Kidney (tissue), 14 donors: ENCODE measurements around the gene BDH1. TPM values are rescaled to one million over a fixed set of nuclear protein-coding genes. Genes with fewer than 3 reads are reported as not detected.

Experiments used
- DNase-seq, 5 donors: peaks; one replicate each; pipeline ENCODE4 v3.0.0-alpha.2; 2013 to 2020
- FAIRE-seq: peaks from 2 replicates; lab custom pipeline; 2012; peaks lifted over from hg19 to GRCh38; lab: Jason Lieb, UNC
- H3K27ac ChIP-seq, 2 donors: one replicate each; pipeline ENCODE4 v1.7.0; 2013; ENCODE audit warnings: low read depth in 2 of 2, low read length in 2 of 2, inconsistent platforms in 1 of 2
- H3K27me3 ChIP-seq: one replicate; pipeline ENCODE4 v1.7.1; 2013; ENCODE audit warnings: low read length, inconsistent platforms; ENCODE audit not compliant: control insufficient read depth, insufficient read depth
- H3K36me3 ChIP-seq, 3 donors: one replicate each; pipeline versions ENCODE4 v1.7.0 to v1.7.1; 2013; ENCODE audit warnings: low read length in 3 of 3, control low read depth in 1 of 3, inconsistent platforms in 1 of 3; ENCODE audit not compliant: insufficient read depth in 3 of 3, control insufficient read depth in 2 of 3
- H3K4me1 ChIP-seq, 3 donors: one replicate each; pipeline versions ENCODE4 v1.7.0 to v1.7.1; 2013; ENCODE audit warnings: low read length in 3 of 3, inconsistent platforms in 1 of 3, low read depth in 1 of 3; ENCODE audit not compliant: control insufficient read depth in 2 of 3, insufficient read depth in 2 of 3
- H3K4me3 ChIP-seq, 3 donors: one replicate each; pipeline versions ENCODE4 v1.7.0 to v1.8.1; 2013; ENCODE audit warnings: low read length in 3 of 3, control low read depth in 1 of 3, inconsistent platforms in 1 of 3
- H3K9ac ChIP-seq, 3 donors: one replicate each; pipeline versions ENCODE4 v1.7.0 to v1.7.1; 2013; ENCODE audit warnings: low read length in 3 of 3, control low read depth in 1 of 3, inconsistent platforms in 1 of 3
- H3K9me3 ChIP-seq, 3 donors: one replicate each; pipeline versions ENCODE4 v1.7.0 to v1.7.1; 2013; ENCODE audit warnings: low read length in 3 of 3, control low read depth in 1 of 3, inconsistent platforms in 1 of 3; ENCODE audit not compliant: control insufficient read depth in 2 of 3, insufficient read depth in 1 of 3
- CTCF ChIP-seq: IDR thresholded peaks from 3 replicates; pipeline ENCODE4 v1.5.1; 2012; ENCODE audit warnings: mild to moderate bottlenecking, moderate library complexity, borderline replicate concordance; ENCODE audit not compliant: insufficient read depth; ENCODE audit errors: extremely low read depth
- intact Hi-C: fragments of 100-400 bp; cut with DNase I; formaldehyde crosslinking; loops from one replicate; pipeline ENCODE4 v1.11.1; 2022
- polyA plus RNA-seq: library from polyadenylated mRNA; stranded (reverse); fragments of 350-450 nt; fragmentation: Illumina TruSeq; extraction: RNeasy Lipid Tissue Mini Kit (QIAGEN cat#74804); gene quantifications from one replicate; pipeline ENCODE4 v1.2.3, GENCODE V29; 2014; ENCODE audit warnings: low read depth, low replicate concordance; ENCODE audit not compliant: insufficient read depth
- total RNA-seq: library from RNA; stranded (reverse); fragmentation: NEBNext Ultra II Directional; extraction: Animal tissue kit (Norgen Biotek cat#: 25700); gene quantifications from one replicate; pipeline ENCODE4 v1.2.1, GENCODE V29; 2021
- donor health status: control.
- donor health status: control.
- donor health status: control.
- donor health status: control.
- donor health status: control.
- donor health status: DM: yes; HTN: yes; CAD: no.
- donor health status: Normal renal cell carcinoma (clear cell type).

The BDH1 gene
- total and polyA plus RNA-seq, 2 donors from 2014 or later, result 21.2 to 49.6 TPM

GRCh38 chr3:197508051-197508451 is 47.7 kb downstream of the BDH1 start:
- no peak for TF ChIP-seq CTCF
- intact Hi-C loops, result loop anchor here (10.0 kb wide), 1 partner anchor 233 kb away; no protein-coding TSS in a partner anchor
- H3K9me3 ChIP-seq, result no peaks in the 10 kb centered on the region
- H3K27me3 ChIP-seq, result no peaks in the 10 kb centered on the region
- no peak overlapping the region for H3K4me3 ChIP-seq
- peaks cover 0 to 3% (median 2%) of the 10 kb centered on the region in 3 donors for H3K36me3 ChIP-seq
- no peak for FAIRE-seq
- no peak for DNase-seq
- no peaks in the 10 kb centered on the region for H3K4me1 ChIP-seq
- no peak overlapping the region for H3K9ac ChIP-seq
- no peak overlapping the region for H3K27ac ChIP-seq

- FAIRE-seq, result no peak
- Histone ChIP-seq H3K9me3 (no peaks in the 10 kb centered on the region), H3K9ac (no peak overlapping the region), H3K27me3 (no peaks in the 10 kb centered on the region), H3K4me1 (no peaks in the 10 kb centered on the region), H3K36me3 (peaks cover 0 to 3% (median 2%) of the 10 kb centered on the region in 3 donors), H3K27ac (no peak overlapping the region), H3K4me3 (no peak overlapping the region)
- TF ChIP-seq CTCF, result no peak
- intact Hi-C loops, result loop anchor here (10.0 kb wide), 1 partner anchor 233 kb away; no protein-coding TSS in a partner anchor
- DNase-seq, result no peak
Measured at GRCh38 chr3:197507541-197507940, 48.2 kb downstream of the BDH1 start.

- TF ChIP-seq CTCF, result no peak
- Histone ChIP-seq H3K4me1 (no peaks in the 10 kb centered on the region), H3K36me3 (peaks cover 0 to 1% (median 0%) of the 10 kb centered on the region in 3 donors), H3K4me3 (no peak overlapping the region), H3K27me3 (no peaks in the 10 kb centered on the region), H3K9me3 (no peaks in the 10 kb centered on the region), H3K9ac (no peak overlapping the region), H3K27ac (no peak overlapping the region)
- no peak for FAIRE-seq
- peak in 2 of 5 donors; percentile 41 to 46 for DNase-seq
- intact Hi-C loops, result loop anchor here (10.0 kb wide), 1 partner anchor 232 kb away; no protein-coding TSS in a partner anchor
Measured at GRCh38 chr3:197507081-197507480, 48.7 kb downstream of the BDH1 start.
